ENCODE measurements around the gene PAX3.

PAX3 gene

GRCh38 chr2:222160125-222160524 lies 138.7 kb downstream of the PAX3 start:
- no peak for TF ChIP-seq NFIC (IDR thresholded peaks at IDR 0.05)
- no peak for TF ChIP-seq TAF1 (IDR thresholded peaks at IDR 0.05; ENCODE audit: low read depth)
- TF ChIP-seq TCF12 (IDR thresholded peaks at IDR 0.05; ENCODE audit: low read depth): no peak

GRCh38 chr2:222159221-222159620 lies 139.6 kb downstream of the PAX3 start:
- TF ChIP-seq FOXM1 (IDR thresholded peaks at IDR 0.05; ENCODE audit: borderline replicate concordance, low read depth): no peak
- no peak for TF ChIP-seq CEBPB (IDR thresholded peaks at IDR 0.05)
- no peak for TF ChIP-seq MAX (IDR thresholded peaks at IDR 0.05)
- no peak for TF ChIP-seq CREB1 (IDR thresholded peaks at IDR 0.05; ENCODE audit: low read depth)
- TF ChIP-seq EP300 (IDR thresholded peaks at IDR 0.05; ENCODE audit: borderline replicate concordance): no peak
